ENCODE results near the gene PDE8A.
"Not testable (repeated sequence)": the region's sequence is repeated elsewhere in the genome, so short reads cannot be mapped to it uniquely, and the experiment has no call there.

PDE8A gene

GRCh38 chr15:84988909-84989644, 7.4 kb downstream of the PDE8A start:
- DNase-seq = no peak

GRCh38 chr15:84990507-84990906, 8.9 kb downstream of the PDE8A start:
- DNase-seq = no peak

- no peak for DNase-seq
Observed at GRCh38 chr15:84991014-84991712, 9.5 kb downstream of the PDE8A start.

GRCh38 chr15:84992157-84992944, 10.7 kb downstream of the PDE8A start:
- DNase-seq = peak; percentile 49 to 78 (median 58)

GRCh38 chr15:84996055-84996454, 14.4 kb downstream of the PDE8A start:
- DNase-seq = no peak

- DNase-seq = not testable (repeated sequence)
Observed at GRCh38 chr15:84996714-84997113, 15.1 kb downstream of the PDE8A start.

- DNase-seq = not testable (repeated sequence)
Observed at GRCh38 chr15:84997214-84997613, 15.6 kb downstream of the PDE8A start.

GRCh38 chr15:85000189-85000864, 18.7 kb downstream of the PDE8A start:
- no peak for DNase-seq

GRCh38 chr15:85000937-85001336, 19.3 kb downstream of the PDE8A start:
- no peak for DNase-seq

- peak in 1 of 4 experiments; percentile 19 for DNase-seq
Observed at GRCh38 chr15:85002517-85002916, 20.9 kb downstream of the PDE8A start.

GRCh38 chr15:85003593-85004312, 22.1 kb downstream of the PDE8A start:
- DNase-seq = peak; percentile 77 to 89 (median 84)

GRCh38 chr15:85004550-85004949, 22.9 kb downstream of the PDE8A start:
- DNase-seq = peak; percentile 16 to 82 (median 66)

- DNase-seq = peak in 1 of 4 experiments; percentile 25
Observed at GRCh38 chr15:85005319-85005718, 23.7 kb downstream of the PDE8A start.

- peak; percentile 85 to 97 (median 89) for DNase-seq
Observed at GRCh38 chr15:85005746-85006145, 24.1 kb downstream of the PDE8A start.

- DNase-seq = no peak
Observed at GRCh38 chr15:85006201-85006600, 24.5 kb downstream of the PDE8A start.

GRCh38 chr15:85006655-85007054, 25.0 kb downstream of the PDE8A start:
- peak in 1 of 4 experiments; percentile 28 for DNase-seq

- no peak for DNase-seq
Observed at GRCh38 chr15:85007137-85007536, 25.5 kb downstream of the PDE8A start.

- no peak for DNase-seq
Observed at GRCh38 chr15:85007741-85008397, 26.2 kb downstream of the PDE8A start.

GRCh38 chr15:85008474-85009260, 27.0 kb downstream of the PDE8A start:
- peak in 3 of 4 experiments; percentile 40 to 66 (median 64) for DNase-seq

- no peak for DNase-seq
Observed at GRCh38 chr15:85009435-85009834, 27.8 kb downstream of the PDE8A start.

- no peak for DNase-seq
Observed at GRCh38 chr15:85010071-85010385, 28.4 kb downstream of the PDE8A start.
